ENCODE measurements around the gene ITPRIP. TPM values are rescaled to one million over a fixed set of nuclear protein-coding genes. Genes with fewer than 3 reads are reported as not detected.

ITPRIP gene
- total RNA-seq, 1 experiment from 2014 or later: 12.0 TPM

DNA sequence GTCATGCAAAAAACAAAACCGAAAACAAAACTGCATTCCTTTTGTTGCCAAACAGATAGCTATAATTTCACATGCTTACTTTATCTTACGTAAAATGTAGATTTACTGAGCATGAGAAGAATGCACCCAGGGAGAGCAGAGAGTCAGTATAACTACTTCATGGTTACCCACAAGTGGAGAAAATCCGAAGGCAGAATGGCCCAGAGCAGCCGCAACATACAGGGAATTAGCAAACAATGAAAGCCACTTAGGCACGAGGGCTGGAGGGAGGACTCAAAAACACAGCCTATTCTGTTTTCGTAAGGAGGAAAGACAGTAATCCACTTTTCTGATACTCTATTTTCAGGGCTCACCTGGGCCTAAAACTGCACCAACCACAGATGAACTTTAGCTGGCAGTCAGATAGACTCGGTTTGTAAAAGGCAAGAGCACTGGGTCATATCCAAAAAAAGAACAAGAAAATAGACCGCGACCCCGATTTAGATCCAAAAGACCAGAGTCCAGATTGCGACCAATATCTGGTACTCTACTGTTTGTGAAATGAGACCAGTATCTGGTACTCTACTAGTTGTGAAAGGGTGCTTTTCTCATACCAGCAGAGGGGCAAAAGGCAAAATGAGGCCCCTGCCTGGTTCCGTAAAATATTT lies 1.3 kb downstream of the ITPRIP start:
- ATAC-seq: no peak
- Histone ChIP-seq H2AFZ (ENCODE audit: low read depth, low read length, poor library complexity, severe bottlenecking) (no peak overlapping the region), H3K9me3 (ENCODE audit: control insufficient read depth in 1 of 2, insufficient read depth in 1 of 2, low read depth in 1 of 2, low read length in 2 of 2) (no peaks in the 10 kb centered on the region), H4K20me1 (ENCODE audit: insufficient read depth) (no peaks in the 10 kb centered on the region), H3K4me3 (replicated peaks in 1 of 2; ENCODE audit: low read depth in 1 of 2, low read length in 2 of 2) (peak overlapping the region; percentile 76 to 95), H3K9me2 (ENCODE audit: insufficient read depth) (no peaks in the 10 kb centered on the region), H3K4me2 (ENCODE audit: low read length) (peak overlapping the region; percentile 84), H3K9ac (ENCODE audit: low read length) (peak overlapping the region; percentile 68), H3K27me3 (ENCODE audit: insufficient read depth, low read length) (no peaks in the 10 kb centered on the region), H3K79me2 (ENCODE audit: insufficient read depth, low read length) (peaks cover 58% of the 10 kb centered on the region), H3K27ac (ENCODE audit: low read depth, low read length) (no peak overlapping the region), H3K4me1 (ENCODE audit: control insufficient read depth in 1 of 2, insufficient read depth in 2 of 2, low read length in 2 of 2) (peaks cover 49 to 69% of the 10 kb centered on the region in 2 experiments), H3K36me3 (ENCODE audit: control insufficient read depth in 1 of 2, insufficient read depth in 2 of 2, low read length in 2 of 2) (no peaks in the 10 kb centered on the region)
- ChIA-PET POLR2A (interaction anchor here (1.2 kb wide), 1 partner anchor 64 kb away, joined by 3 read pairs; no protein-coding TSS in a partner anchor), RAD21 (ENCODE audit: low non-redundant PET in 1 of 2, low total read pairs in 2 of 2, uncharacterized antibody in 2 of 2, unreplicated experiment in 2 of 2) (no interaction called here), CTCF (interaction anchor here (1.5 to 2.0 kb wide), 2 partner anchors 14 to 31 kb away, joined by 8 to 12 read pairs; no protein-coding TSS in a partner anchor)
- TF ChIP-seq SP1 (IDR thresholded peaks at IDR 0.05; ENCODE audit: low read depth) (no peak), REST (IDR thresholded peaks at IDR 0.05; ENCODE audit: low read depth) (no peak), ZFX (IDR thresholded peaks at IDR 0.05) (no peak), JUND (IDR thresholded peaks at IDR 0.05) (no peak), SIN3A (IDR thresholded peaks at IDR 0.05; ENCODE audit: low read depth) (no peak), CEBPB (IDR thresholded peaks at IDR 0.05; ENCODE audit: low read depth) (no peak), CBX3 (IDR thresholded peaks at IDR 0.05; ENCODE audit: low read depth) (no peak), EZH2phosphoT487 (IDR thresholded peaks at IDR 0.05; ENCODE audit: borderline replicate concordance) (no peak), TCF7L2 (IDR thresholded peaks at IDR 0.05; ENCODE audit: borderline replicate concordance, extremely low read depth, insufficient read depth, insufficient read length) (no peak), EZH2 (IDR thresholded peaks at IDR 0.05) (no peak), POLR2AphosphoS5 (IDR thresholded peaks at IDR 0.05; ENCODE audit: low read depth, low read length) (no peak), EGR1 (IDR thresholded peaks at IDR 0.05; ENCODE audit: low read depth) (no peak), SRF (IDR thresholded peaks at IDR 0.05; ENCODE audit: low read depth) (no peak), ATF3 (IDR thresholded peaks at IDR 0.05) (no peak)
- TF ChIP-seq, protein P1, sequence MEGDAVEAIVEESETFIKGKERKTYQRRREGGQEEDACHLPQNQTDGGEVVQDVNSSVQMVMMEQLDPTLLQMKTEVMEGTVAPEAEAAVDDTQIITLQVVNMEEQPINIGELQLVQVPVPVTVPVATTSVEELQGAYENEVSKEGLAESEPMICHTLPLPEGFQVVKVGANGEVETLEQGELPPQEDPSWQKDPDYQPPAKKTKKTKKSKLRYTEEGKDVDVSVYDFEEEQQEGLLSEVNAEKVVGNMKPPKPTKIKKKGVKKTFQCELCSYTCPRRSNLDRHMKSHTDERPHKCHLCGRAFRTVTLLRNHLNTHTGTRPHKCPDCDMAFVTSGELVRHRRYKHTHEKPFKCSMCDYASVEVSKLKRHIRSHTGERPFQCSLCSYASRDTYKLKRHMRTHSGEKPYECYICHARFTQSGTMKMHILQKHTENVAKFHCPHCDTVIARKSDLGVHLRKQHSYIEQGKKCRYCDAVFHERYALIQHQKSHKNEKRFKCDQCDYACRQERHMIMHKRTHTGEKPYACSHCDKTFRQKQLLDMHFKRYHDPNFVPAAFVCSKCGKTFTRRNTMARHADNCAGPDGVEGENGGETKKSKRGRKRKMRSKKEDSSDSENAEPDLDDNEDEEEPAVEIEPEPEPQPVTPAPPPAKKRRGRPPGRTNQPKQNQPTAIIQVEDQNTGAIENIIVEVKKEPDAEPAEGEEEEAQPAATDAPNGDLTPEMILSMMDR (IDR thresholded peaks at IDR 0.05 in 2 of 3, conservative IDR thresholded peaks at IDR 0.05 in 1 of 3; ENCODE audit: borderline replicate concordance in 1 of 3, insufficient read depth in 1 of 3, low read depth in 2 of 3, low read length in 2 of 3): no peak
- TF ChIP-seq, protein P2, sequence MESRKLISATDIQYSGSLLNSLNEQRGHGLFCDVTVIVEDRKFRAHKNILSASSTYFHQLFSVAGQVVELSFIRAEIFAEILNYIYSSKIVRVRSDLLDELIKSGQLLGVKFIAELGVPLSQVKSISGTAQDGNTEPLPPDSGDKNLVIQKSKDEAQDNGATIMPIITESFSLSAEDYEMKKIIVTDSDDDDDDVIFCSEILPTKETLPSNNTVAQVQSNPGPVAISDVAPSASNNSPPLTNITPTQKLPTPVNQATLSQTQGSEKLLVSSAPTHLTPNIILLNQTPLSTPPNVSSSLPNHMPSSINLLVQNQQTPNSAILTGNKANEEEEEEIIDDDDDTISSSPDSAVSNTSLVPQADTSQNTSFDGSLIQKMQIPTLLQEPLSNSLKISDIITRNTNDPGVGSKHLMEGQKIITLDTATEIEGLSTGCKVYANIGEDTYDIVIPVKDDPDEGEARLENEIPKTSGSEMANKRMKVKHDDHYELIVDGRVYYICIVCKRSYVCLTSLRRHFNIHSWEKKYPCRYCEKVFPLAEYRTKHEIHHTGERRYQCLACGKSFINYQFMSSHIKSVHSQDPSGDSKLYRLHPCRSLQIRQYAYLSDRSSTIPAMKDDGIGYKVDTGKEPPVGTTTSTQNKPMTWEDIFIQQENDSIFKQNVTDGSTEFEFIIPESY (IDR thresholded peaks at IDR 0.05; ENCODE audit: extremely low read depth, insufficient replicate concordance, low read length): no peak
- DNase-seq (ENCODE audit: low read depth, low spot score): no peak
- BruUV-seq (replicated peaks): TSS peak; percentile 56
- intact Hi-C loops (cut with micrococcal nuclease): loop anchor here (10.0 kb wide), 1 partner anchor 442 kb away; no protein-coding TSS in a partner anchor

Measured in HCT116 (cell line).